GM19239 (cell line): ENCODE data around the gene MYO5B.

Experiments used
- DNase-seq: peaks from one replicate; pipeline ENCODE4 v3.0.0; 2011; ENCODE audit warnings: low spot score; ENCODE audit not compliant: insufficient read length
- FAIRE-seq: peaks from 2 replicates; lab custom pipeline; 2011; peaks lifted over from hg19 to GRCh38; lab: Jason Lieb, UNC

The MYO5B gene

GRCh38 chr18:49948975-49949374 is 246.0 kb downstream of the MYO5B start:
- no peak for DNase-seq
- no peak for FAIRE-seq

GRCh38 chr18:49944663-49945062 is 250.3 kb downstream of the MYO5B start:
- DNase-seq (peak; percentile 35), FAIRE-seq (peak; percentile 80)

DNA sequence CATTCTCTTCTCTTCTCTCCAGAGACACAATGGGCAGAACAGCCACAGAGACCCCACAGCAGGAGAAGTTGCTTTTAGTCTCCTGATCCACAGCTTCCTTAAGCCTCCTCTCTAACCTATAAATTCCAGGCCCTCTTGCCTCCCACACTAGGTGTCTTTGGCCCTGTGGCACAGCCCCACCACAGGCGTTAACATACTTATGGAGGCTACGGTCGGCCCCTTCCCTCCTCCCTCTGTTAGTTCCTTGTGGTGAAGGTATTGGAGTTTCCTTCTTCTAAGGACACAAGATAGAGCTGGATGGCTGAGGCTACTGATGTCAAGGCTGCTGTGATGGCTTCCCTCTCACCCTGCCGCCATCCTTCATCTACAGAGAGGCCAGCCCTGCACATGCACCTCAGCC is 258.1 kb downstream of the MYO5B start:
- no peak for FAIRE-seq
- DNase-seq = no peak

- FAIRE-seq (no peak), DNase-seq (no peak)
Measured at GRCh38 chr18:49935215-49935614, 259.7 kb downstream of the MYO5B start.

GRCh38 chr18:49934457-49934856 is 260.5 kb downstream of the MYO5B start:
- FAIRE-seq = no peak
- no peak for DNase-seq

GRCh38 chr18:49933530-49934128 is 261.3 kb downstream of the MYO5B start:
- FAIRE-seq (no peak), DNase-seq (no peak)

DNA sequence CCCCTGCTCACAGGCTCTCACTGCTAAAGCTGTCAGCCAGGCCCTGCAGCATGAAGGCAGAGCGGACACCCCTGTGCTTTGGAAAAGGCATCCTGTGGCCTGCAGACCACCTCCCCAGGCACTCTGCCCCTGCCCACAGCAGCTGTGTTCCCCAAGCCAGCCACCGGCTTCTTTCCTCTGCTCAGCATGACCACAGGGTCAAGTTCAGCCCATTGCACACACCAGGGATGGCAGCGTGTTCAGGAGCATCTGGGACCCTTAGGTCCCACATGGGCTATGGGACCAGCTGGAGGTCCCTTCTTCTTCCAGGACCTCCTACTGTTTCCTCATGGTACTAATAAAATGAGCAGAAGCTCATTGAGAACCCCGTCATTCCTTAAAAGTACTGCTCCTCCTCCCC is 263.2 kb downstream of the MYO5B start:
- no peak for DNase-seq
- no peak for FAIRE-seq

DNA sequence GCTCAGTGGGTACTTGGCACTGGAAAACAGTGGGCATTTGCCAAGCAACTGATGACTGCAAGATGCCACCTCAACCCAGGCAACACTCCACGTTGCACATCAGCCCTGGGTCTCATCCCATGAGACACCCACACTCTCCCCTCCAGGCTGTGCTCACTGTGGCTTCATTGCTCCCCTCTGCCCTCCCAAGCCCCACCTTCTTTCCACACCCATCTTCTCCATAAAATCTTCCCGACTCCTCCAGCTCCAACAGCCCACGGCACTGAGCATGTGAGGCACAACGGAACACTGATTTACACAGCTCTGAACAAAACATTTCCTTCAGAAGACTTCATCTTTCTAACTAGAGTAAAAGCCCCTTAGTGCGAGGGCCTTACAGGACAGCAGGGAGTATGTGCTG is 263.8 kb downstream of the MYO5B start:
- FAIRE-seq = no peak
- DNase-seq = no peak

DNA sequence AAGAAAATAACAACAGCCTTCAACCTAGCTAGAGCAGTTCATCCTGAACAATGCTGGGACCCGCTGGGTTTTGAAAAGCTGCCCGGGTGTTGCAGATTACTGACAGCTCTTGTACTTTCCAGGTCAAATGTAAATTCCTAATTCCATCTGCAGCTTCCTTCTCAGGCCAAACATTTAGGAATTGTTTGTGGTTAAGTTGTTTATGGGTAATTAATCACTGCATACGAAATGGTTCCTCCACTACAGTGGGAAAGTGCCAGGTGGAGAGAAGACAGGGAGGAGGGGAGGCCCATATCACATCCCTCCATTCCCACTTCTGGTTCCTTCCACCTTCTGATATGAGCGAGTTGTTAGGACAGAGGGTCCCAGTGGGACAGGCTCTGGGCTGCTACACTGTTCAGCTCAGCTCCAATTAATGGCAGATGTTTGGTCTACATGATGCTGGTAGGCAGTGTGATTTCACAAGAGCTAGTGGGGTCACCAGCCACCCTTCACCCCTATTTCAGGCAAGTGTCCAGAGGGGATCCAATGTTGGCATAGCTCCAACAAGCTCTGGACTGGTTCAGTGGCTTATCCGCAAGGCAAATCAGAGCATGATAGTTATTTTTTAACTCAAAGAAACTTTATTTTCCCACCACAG is 268.7 kb downstream of the MYO5B start:
- no peak for FAIRE-seq

DNA sequence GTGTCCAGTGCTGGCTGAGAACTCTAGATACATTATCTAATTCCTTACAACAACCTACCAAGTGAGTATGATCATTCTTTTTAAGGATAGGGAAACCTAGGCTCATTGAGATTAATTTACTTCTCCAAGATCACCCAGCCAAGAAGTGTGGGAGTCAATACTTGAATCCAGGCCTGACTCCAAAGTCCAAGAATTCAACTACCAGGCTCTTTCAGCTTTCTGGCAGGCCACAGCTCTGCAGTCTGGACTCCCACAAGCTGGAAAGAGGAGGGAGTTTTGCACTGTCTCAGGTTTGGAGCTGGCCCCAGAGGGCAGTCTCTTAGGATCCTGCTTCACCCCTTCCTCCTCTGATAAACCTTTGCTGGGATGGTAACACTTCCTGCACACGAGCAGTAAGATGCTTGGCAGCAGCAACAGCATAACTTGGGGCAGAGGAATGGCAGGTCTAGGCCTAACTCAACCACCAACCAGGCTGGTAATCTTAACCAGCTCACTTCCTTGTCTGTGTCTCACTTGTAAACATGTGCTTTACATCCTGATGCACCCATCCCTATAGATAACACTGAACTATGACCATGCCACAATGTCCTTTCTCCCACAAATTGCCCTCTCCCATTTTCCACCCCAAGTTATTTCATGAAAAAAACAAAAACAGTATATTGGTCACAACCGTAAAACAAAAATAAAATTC is 270.5 kb downstream of the MYO5B start:
- no peak for DNase-seq
- no peak for FAIRE-seq

More for the DNA sequence above, 268.7 kb downstream of the MYO5B start:
- DNase-seq = no peak

GRCh38 chr18:49922228-49922627 is 272.7 kb downstream of the MYO5B start:
- DNase-seq (no peak), FAIRE-seq (no peak)

GRCh38 chr18:49921318-49921985 is 273.5 kb downstream of the MYO5B start:
- no peak for DNase-seq
- no peak for FAIRE-seq

DNA sequence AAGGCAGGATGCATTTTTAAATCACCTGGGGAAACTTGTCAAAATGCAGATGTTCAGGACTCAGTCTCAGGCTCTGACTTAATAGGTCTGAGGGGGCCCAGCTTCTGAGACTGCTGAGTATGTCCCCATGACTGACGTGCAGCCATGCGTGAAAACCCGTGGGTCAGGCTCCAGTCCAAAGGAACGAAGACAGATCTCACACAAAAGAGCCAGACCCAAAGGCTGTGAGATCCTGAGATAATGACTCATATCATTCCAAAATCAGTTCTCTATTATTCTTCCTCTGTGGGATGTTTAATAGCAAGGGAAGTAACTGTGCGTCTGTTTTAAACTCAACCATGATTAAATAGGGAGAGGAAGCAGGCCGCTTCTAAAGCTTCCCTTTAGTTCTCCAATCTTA is 274.2 kb downstream of the MYO5B start:
- DNase-seq = no peak
- FAIRE-seq = no peak

DNA sequence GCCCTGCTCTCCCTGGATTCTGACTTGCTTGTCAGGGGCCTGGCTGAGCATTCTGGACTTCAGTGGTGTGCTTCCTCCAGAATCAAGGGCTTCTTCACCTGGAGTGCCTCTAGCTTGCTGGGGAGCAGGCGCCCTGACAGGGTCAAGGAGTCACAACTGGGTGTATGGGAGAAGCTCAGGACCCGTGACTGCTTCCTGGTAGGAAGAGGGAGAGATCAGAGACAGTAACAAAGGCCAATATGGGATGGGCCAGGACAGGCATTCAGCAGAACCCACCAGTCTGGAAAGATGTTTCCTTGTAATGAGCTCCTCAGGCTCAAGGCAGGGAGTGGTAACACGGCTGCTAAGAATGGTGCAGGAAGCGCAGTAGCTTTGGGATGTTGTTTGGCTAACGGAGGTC is 277.2 kb downstream of the MYO5B start:
- DNase-seq = no peak
- FAIRE-seq = no peak

DNA sequence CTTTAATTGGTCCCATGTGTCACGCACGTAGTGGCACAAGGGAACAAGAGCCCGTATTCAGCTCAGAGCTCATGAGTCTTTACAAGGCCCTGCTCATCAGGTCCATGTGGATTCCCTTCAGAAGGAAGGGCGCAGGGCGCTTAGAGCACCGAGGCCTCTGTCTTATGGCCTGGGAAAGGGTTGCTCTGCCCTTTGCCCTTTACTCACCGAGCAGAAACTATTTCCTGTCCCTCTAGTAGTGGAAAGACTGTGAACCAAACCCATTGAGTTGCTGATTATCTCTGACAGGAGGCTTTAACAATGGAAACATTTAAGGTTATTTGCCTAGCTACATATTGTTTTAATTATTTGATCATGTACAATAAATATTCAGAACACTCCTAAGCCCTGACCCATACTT is 279.6 kb downstream of the MYO5B start:
- FAIRE-seq (no peak), DNase-seq (no peak)

- no peak for FAIRE-seq
Measured at GRCh38 chr18:49913221-49913620, 281.7 kb downstream of the MYO5B start.

GRCh38 chr18:49911427-49911826 is 283.5 kb downstream of the MYO5B start:
- no peak for DNase-seq
- FAIRE-seq = no peak

More at GRCh38 chr18:49913221-49913620, 281.7 kb downstream of the MYO5B start:
- DNase-seq = no peak

DNA sequence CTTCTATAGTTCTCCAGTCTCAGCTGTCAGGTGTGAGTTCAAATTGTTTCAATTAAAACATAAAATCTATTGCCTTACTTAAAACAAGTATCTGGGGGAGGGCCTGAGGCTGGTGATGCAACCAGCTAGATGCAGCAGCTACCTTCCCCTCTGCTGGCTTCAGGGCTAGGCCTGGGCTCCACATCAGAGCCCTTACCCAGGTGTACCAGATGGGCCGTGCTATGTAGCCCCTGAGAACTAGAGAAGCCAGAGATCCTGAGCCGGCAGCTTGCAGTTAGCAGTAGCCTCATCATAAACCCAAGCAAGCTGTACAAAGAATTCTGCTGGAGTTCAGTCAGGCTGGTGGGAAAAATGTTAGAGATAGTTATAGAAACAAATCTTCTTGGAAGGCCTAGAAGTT is 284.0 kb downstream of the MYO5B start:
- FAIRE-seq (no peak), DNase-seq (no peak)

GRCh38 chr18:49910019-49910418 is 284.9 kb downstream of the MYO5B start:
- no peak for FAIRE-seq
- DNase-seq = no peak

DNA sequence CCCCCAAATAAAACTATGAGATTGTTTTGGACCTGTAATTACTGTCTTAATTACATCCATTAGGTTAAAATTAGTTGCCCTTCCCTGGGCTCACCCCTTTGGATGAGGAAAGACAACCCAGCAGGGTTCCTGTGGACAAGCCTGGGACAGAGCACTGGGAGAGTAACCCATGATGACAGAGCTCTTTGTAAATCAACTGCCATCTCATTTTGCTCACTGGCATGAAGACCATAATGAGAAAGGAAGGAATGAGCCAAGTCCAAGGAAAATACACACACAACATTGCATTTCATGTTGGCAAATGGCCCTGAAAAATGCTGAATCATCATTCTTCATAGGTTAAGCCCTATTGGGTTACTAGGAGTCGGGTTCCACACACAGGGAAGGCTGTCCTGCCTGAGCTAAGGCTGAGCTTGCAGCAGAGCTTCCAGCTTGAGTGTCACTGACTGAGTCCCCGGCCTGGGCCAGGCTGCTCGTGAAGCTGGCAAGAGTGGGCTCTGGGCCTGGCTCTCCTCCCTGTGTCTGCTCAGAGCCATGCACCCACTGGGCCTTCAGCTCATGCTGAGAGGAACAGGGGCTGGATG is 287.5 kb downstream of the MYO5B start:
- DNase-seq (no peak), FAIRE-seq (no peak)

GRCh38 chr18:49905771-49906170 is 289.2 kb downstream of the MYO5B start:
- DNase-seq (no peak), FAIRE-seq (no peak)
